ENCODE measurements around the gene RASGRP1.

DNA sequence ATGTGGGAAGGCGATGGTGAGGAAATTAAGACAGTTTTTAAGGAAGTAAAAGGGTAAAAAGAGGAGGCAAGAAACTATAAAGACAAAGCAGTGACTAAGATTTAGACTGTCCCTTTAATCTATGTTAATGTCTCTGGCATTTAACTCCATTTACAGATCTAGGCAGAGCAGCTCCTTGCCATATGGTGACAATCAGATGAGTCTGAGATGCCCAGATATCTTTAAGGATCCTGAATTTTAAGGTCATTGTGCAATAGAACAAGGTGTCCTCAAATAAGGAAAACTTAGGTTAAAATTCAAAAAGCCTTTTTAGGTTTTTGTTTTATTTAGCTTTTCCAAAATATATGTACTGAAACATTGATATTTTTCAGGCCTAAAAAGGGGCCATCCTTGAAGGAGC lies 24.1 kb downstream of the RASGRP1 start:
- TF ChIP-seq POLR2A (IDR thresholded peaks at IDR 0.05), result no peak
- TF ChIP-seq, protein P1, sequence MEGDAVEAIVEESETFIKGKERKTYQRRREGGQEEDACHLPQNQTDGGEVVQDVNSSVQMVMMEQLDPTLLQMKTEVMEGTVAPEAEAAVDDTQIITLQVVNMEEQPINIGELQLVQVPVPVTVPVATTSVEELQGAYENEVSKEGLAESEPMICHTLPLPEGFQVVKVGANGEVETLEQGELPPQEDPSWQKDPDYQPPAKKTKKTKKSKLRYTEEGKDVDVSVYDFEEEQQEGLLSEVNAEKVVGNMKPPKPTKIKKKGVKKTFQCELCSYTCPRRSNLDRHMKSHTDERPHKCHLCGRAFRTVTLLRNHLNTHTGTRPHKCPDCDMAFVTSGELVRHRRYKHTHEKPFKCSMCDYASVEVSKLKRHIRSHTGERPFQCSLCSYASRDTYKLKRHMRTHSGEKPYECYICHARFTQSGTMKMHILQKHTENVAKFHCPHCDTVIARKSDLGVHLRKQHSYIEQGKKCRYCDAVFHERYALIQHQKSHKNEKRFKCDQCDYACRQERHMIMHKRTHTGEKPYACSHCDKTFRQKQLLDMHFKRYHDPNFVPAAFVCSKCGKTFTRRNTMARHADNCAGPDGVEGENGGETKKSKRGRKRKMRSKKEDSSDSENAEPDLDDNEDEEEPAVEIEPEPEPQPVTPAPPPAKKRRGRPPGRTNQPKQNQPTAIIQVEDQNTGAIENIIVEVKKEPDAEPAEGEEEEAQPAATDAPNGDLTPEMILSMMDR (IDR thresholded peaks at IDR 0.05), result no peak
